Effector CD8-positive, alpha-beta T cell (primary cell): ENCODE measurements around the gene OR4B1.

Source experiments
- DNase-seq: peaks from one replicate; lab custom pipeline; 2025; lab: John Stamatoyannopoulos, UW

The OR4B1 gene

DNA sequence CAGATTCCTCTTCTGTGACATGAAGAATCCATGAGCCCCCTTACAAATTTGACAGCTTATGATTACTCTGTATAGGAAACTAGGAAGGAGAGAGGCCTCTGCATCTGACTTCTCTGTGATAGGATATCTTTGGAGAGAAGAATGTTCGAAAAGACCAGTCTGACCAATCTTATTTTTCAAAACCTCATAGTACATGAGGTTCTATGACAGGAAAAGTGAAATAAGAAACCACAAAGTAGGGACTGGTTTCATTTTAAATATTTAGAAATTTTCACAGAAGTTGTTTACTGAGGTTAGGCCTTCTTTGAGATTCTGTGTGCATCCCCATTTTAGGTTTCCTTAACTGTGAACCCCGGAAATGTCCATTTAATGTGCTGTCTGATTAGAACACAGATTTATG, 45.0 kb downstream of the OR4B1 start:
- DNase-seq: no peak

- DNase-seq: no peak
Observed at GRCh38 chr11:48263423-48263911, 46.9 kb downstream of the OR4B1 start, which contains the start of gene OR4X1. TSS of gene OR4X1 (plus strand) at chr11:48263861. CDS start at chr11:48263861, 0 bp downstream.
